Skeletal muscle tissue (tissue), 4 donors: ENCODE results near the gene ADAMTS13. TPM values are rescaled to one million over a fixed set of nuclear protein-coding genes. Genes with fewer than 3 reads are reported as not detected.

Experiments used
- H3K27ac ChIP-seq: one replicate; pipeline ENCODE4 v1.7.0; 2013; ENCODE audit warnings: mild to moderate bottlenecking, low read depth, low read length, inconsistent platforms
- H3K27me3 ChIP-seq, 3 donors: one replicate each; pipeline ENCODE4 v1.7.0; 2013; ENCODE audit warnings: low read length in 3 of 3; ENCODE audit not compliant: control insufficient read depth in 3 of 3, insufficient read depth in 3 of 3
- H3K36me3 ChIP-seq, 3 donors: one replicate each; pipeline ENCODE4 v1.7.0; 2013; ENCODE audit warnings: low read length in 3 of 3; ENCODE audit not compliant: control insufficient read depth in 3 of 3, insufficient read depth in 3 of 3
- H3K4me1 ChIP-seq, 3 donors: one replicate each; pipeline ENCODE4 v1.7.0; 2013; ENCODE audit warnings: low read length in 3 of 3, mild to moderate bottlenecking in 3 of 3; ENCODE audit not compliant: control insufficient read depth in 3 of 3, insufficient read depth in 3 of 3
- H3K4me3 ChIP-seq, 3 donors: one replicate each; pipeline ENCODE4 v1.7.0; 2013; ENCODE audit warnings: low read length in 3 of 3
- H3K9ac ChIP-seq, 3 donors: one replicate each; pipeline ENCODE4 v1.7.0; 2013; ENCODE audit warnings: low read length in 3 of 3, mild to moderate bottlenecking in 3 of 3, moderate library complexity in 2 of 3, low read depth in 1 of 3
- H3K9me3 ChIP-seq, 3 donors: one replicate each; pipeline ENCODE4 v1.7.0; 2013; ENCODE audit warnings: low read length in 3 of 3; ENCODE audit not compliant: control insufficient read depth in 3 of 3
- total RNA-seq: library from RNA; depleted of rRNA; stranded (reverse); fragments of >200 nt; gene quantifications from one replicate; pipeline ENCODE4 v1.2.3, GENCODE V29; 2014
- donor health status: Osteomylitis.

The ADAMTS13 gene
- total RNA-seq, 1 donor from 2014 or later, result 1.6 TPM

DNA sequence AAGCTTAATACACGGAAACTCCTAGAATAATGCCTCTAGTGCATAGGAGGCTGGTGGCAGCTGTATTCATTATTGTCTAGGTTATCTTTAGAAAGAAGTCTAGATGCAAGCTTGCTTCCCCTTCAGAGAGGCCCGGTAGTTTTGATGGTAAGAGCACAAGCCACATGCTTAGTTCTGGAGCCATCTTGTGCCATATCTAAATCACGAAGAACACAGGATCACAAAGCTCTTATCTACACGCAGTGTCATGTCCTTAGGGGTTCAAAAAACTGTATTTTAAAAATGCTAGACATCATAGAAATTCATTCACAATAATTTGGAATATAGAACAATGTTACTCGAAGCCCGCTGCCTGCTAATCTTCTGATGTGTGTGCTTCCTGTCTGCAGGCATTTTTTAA lies 43.8 kb downstream of the ADAMTS13 start:
- H3K9ac ChIP-seq, result no peak overlapping the region
- no peaks in the 10 kb centered on the region for H3K9me3 ChIP-seq
- peaks cover 16 to 17% (median 16%) of the 10 kb centered on the region in 3 donors for H3K4me1 ChIP-seq
- H3K27me3 ChIP-seq, result no peaks in the 10 kb centered on the region
- H3K36me3 ChIP-seq, result peaks cover 10 to 12% (median 11%) of the 10 kb centered on the region in 3 donors
- no peak overlapping the region for H3K4me3 ChIP-seq
- no peak overlapping the region for H3K27ac ChIP-seq

GRCh38 chr9:133467101-133467500 lies 44.9 kb downstream of the ADAMTS13 start:
- H3K4me1 ChIP-seq, result peaks cover 5 to 8% (median 7%) of the 10 kb centered on the region in 3 donors
- H3K4me3 ChIP-seq, result no peak overlapping the region
- H3K27ac ChIP-seq, result no peak overlapping the region
- H3K9ac ChIP-seq, result no peak overlapping the region
- H3K27me3 ChIP-seq, result no peaks in the 10 kb centered on the region
- H3K9me3 ChIP-seq, result no peaks in the 10 kb centered on the region
- H3K36me3 ChIP-seq, result peaks cover 11 to 12% (median 12%) of the 10 kb centered on the region in 3 donors

DNA sequence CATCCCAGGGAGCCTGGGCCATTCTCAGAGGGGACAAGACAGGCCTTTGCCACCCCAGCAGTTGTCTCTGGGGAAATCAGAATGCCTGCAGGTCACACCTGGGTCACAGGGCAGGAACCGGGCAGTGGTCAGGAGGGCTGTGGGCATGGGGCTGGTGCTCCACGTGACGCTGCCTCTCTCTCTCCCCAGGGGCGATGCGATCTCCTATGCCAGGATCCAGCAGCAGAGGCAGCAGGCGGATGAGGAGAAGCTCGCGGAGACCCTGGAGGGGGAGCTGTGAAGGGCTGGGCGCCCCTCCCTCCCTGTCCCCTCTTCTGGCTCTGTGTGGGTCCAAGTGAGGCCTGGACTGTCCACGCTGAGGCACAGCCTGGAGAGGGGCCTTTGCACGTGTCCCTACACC lies 46.2 kb downstream of the ADAMTS13 start:
- Histone ChIP-seq H3K9ac (no peak overlapping the region), H3K9me3 (no peaks in the 10 kb centered on the region), H3K27ac (no peak overlapping the region), H3K4me3 (no peak overlapping the region), H3K27me3 (no peaks in the 10 kb centered on the region), H3K4me1 (no peaks in the 10 kb centered on the region), H3K36me3 (peaks cover 9 to 12% (median 11%) of the 10 kb centered on the region in 3 donors)

- Histone ChIP-seq H3K9ac (no peak overlapping the region), H3K9me3 (no peaks in the 10 kb centered on the region), H3K36me3 (peaks cover 9 to 12% (median 11%) of the 10 kb centered on the region in 3 donors), H3K27ac (no peak overlapping the region), H3K4me1 (no peaks in the 10 kb centered on the region), H3K4me3 (no peak overlapping the region), H3K27me3 (no peaks in the 10 kb centered on the region)
Observed at GRCh38 chr9:133468777-133469421, 46.7 kb downstream of the ADAMTS13 start.

- no peaks in the 10 kb centered on the region for H3K9me3 ChIP-seq
- no peaks in the 10 kb centered on the region for H3K4me1 ChIP-seq
- no peak overlapping the region for H3K27ac ChIP-seq
- H3K9ac ChIP-seq, result no peak overlapping the region
- H3K27me3 ChIP-seq, result no peaks in the 10 kb centered on the region
- H3K4me3 ChIP-seq, result no peak overlapping the region
- H3K36me3 ChIP-seq, result peaks cover 6 to 8% (median 8%) of the 10 kb centered on the region in 3 donors
Observed at GRCh38 chr9:133470427-133470924, 48.3 kb downstream of the ADAMTS13 start.

GRCh38 chr9:133470988-133471387 lies 48.8 kb downstream of the ADAMTS13 start:
- H3K27ac ChIP-seq, result no peak overlapping the region
- no peaks in the 10 kb centered on the region for H3K27me3 ChIP-seq
- H3K4me1 ChIP-seq, result no peaks in the 10 kb centered on the region
- peaks cover 6 to 7% (median 6%) of the 10 kb centered on the region in 3 donors for H3K36me3 ChIP-seq
- H3K9ac ChIP-seq, result no peak overlapping the region
- no peak overlapping the region for H3K4me3 ChIP-seq
- no peaks in the 10 kb centered on the region for H3K9me3 ChIP-seq

GRCh38 chr9:133471551-133472276 lies 49.5 kb downstream of the ADAMTS13 start:
- H3K36me3 ChIP-seq, result peaks cover 6 to 7% (median 6%) of the 10 kb centered on the region in 3 donors
- H3K9me3 ChIP-seq, result no peaks in the 10 kb centered on the region
- H3K4me3 ChIP-seq, result no peak overlapping the region
- H3K27me3 ChIP-seq, result no peaks in the 10 kb centered on the region
- no peaks in the 10 kb centered on the region for H3K4me1 ChIP-seq
- no peak overlapping the region for H3K27ac ChIP-seq
- H3K9ac ChIP-seq, result no peak overlapping the region

GRCh38 chr9:133472277-133472645 lies 50.1 kb downstream of the ADAMTS13 start:
- Histone ChIP-seq H3K9ac (no peak overlapping the region), H3K9me3 (no peaks in the 10 kb centered on the region), H3K27ac (no peak overlapping the region), H3K4me3 (no peak overlapping the region), H3K36me3 (peaks cover 6 to 7% (median 6%) of the 10 kb centered on the region in 3 donors), H3K27me3 (no peaks in the 10 kb centered on the region), H3K4me1 (no peaks in the 10 kb centered on the region)

- Histone ChIP-seq H3K27me3 (no peaks in the 10 kb centered on the region), H3K9ac (no peak overlapping the region)
Observed at GRCh38 chr9:133472753-133473378, 50.7 kb downstream of the ADAMTS13 start.

DNA sequence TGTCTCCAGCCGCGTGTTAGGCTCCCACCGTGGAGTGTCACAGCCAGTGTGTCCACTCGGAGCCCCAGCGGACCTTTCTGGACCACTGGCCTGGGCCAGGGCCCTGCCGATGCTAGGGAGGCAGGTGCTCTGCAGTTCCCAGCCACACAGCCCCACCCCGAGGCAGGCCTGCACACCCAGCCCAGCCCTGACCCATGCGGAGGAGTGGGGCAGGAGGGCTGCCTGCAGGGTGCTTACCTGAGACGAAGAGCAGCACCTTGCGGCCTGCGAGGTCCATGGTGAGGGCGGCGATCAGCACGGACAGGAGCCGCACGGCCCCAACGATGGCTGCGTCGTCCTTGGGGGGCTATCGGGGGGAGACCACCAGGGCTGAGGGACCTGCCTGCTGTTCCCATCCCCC lies 51.6 kb downstream of the ADAMTS13 start:
- Histone ChIP-seq H3K9ac (no peak overlapping the region), H3K9me3 (no peaks in the 10 kb centered on the region), H3K27me3 (no peaks in the 10 kb centered on the region), H3K36me3 (peaks cover under 1 to 6% (median 3%) of the 10 kb centered on the region in 3 donors), H3K4me3 (no peak overlapping the region), H3K27ac (no peak overlapping the region), H3K4me1 (peaks cover 6 to 7% (median 7%) of the 10 kb centered on the region in 3 donors)

More at GRCh38 chr9:133472753-133473378, 50.7 kb downstream of the ADAMTS13 start:
- Histone ChIP-seq H3K4me1 (peaks cover 0 to under 1% (median 0%) of the 10 kb centered on the region in 3 donors), H3K9me3 (no peaks in the 10 kb centered on the region), H3K4me3 (no peak overlapping the region), H3K27ac (no peak overlapping the region), H3K36me3 (peaks cover 6 to 7% (median 6%) of the 10 kb centered on the region in 3 donors)
